Measurements from ENCODE around the gene TXK. TPM values are rescaled to one million over a fixed set of nuclear protein-coding genes. Genes with fewer than 3 reads are reported as not detected.

TXK gene
- total RNA-seq, 1 donor from 2014 or later = not detected

- no peaks in the 10 kb centered on the region for H3K4me1 Mint-ChIP-seq
- H3K27me3 Mint-ChIP-seq (ENCODE audit: low read depth) = no peaks in the 10 kb centered on the region
- no peaks in the 10 kb centered on the region for H3K9me3 Mint-ChIP-seq
- DNase-seq (ENCODE audit: low read depth, low spot score) = no peak
- H3K27ac Mint-ChIP-seq (ENCODE audit: unreplicated experiment) = no peak overlapping the region
- H3K4me3 Mint-ChIP-seq = no peak overlapping the region
- no peaks in the 10 kb centered on the region for H3K36me3 Mint-ChIP-seq (ENCODE audit: low read depth)
- TF ChIP-seq CTCF (conservative IDR thresholded peaks at IDR 0.05) = no peak
Measured at GRCh38 chr4:48138511-48138910, 4.5 kb upstream of the TXK start.

- H3K9me3 Mint-ChIP-seq = no peaks in the 10 kb centered on the region
- TF ChIP-seq CTCF (conservative IDR thresholded peaks at IDR 0.05) = no peak
- H3K4me1 Mint-ChIP-seq = no peaks in the 10 kb centered on the region
- no peak overlapping the region for H3K27ac Mint-ChIP-seq (ENCODE audit: unreplicated experiment)
- H3K27me3 Mint-ChIP-seq (ENCODE audit: low read depth) = no peaks in the 10 kb centered on the region
- no peak for DNase-seq (ENCODE audit: low read depth, low spot score)
- no peak overlapping the region for H3K4me3 Mint-ChIP-seq
- H3K36me3 Mint-ChIP-seq (ENCODE audit: low read depth) = no peaks in the 10 kb centered on the region
Measured at GRCh38 chr4:48137846-48138245, 3.8 kb upstream of the TXK start.

GRCh38 chr4:48133669-48134068 lies 381 bp downstream of the TXK start:
- Mint-ChIP-seq H3K36me3 (ENCODE audit: low read depth) (no peaks in the 10 kb centered on the region), H3K9me3 (no peaks in the 10 kb centered on the region), H3K4me3 (no peak overlapping the region), H3K27ac (ENCODE audit: unreplicated experiment) (no peak overlapping the region), H3K27me3 (ENCODE audit: low read depth) (no peaks in the 10 kb centered on the region), H3K4me1 (no peaks in the 10 kb centered on the region)
- no peak for DNase-seq (ENCODE audit: low read depth, low spot score)
- TF ChIP-seq CTCF (conservative IDR thresholded peaks at IDR 0.05) = no peak

GRCh38 chr4:48131736-48132135 lies 2.3 kb downstream of the TXK start:
- Mint-ChIP-seq H3K4me1 (peaks cover 8% of the 10 kb centered on the region), H3K27ac (ENCODE audit: unreplicated experiment) (no peak overlapping the region), H3K27me3 (ENCODE audit: low read depth) (no peaks in the 10 kb centered on the region), H3K36me3 (ENCODE audit: low read depth) (no peaks in the 10 kb centered on the region), H3K9me3 (no peaks in the 10 kb centered on the region), H3K4me3 (no peak overlapping the region)
- DNase-seq (ENCODE audit: low read depth, low spot score) = no peak
- no peak for TF ChIP-seq CTCF (conservative IDR thresholded peaks at IDR 0.05)

- no peak for DNase-seq (ENCODE audit: low read depth, low spot score)
- Mint-ChIP-seq H3K4me1 (peaks cover 8% of the 10 kb centered on the region), H3K27ac (ENCODE audit: unreplicated experiment) (no peak overlapping the region), H3K36me3 (ENCODE audit: low read depth) (no peaks in the 10 kb centered on the region), H3K4me3 (no peak overlapping the region), H3K9me3 (no peaks in the 10 kb centered on the region), H3K27me3 (ENCODE audit: low read depth) (no peaks in the 10 kb centered on the region)
- TF ChIP-seq CTCF (conservative IDR thresholded peaks at IDR 0.05) = no peak
Measured at GRCh38 chr4:48130100-48130499, 4.0 kb downstream of the TXK start.
